ENCODE data around the gene HPD. TPM values are rescaled to one million over a fixed set of nuclear protein-coding genes. Genes with fewer than 3 reads are reported as not detected.

The HPD gene
- total and polyA plus RNA-seq, 12 donors, result 1.6 to 13.0 (median 4.0) TPM

- H3K9me3 ChIP-seq (replicated peaks in 1 of 3), result no peaks in the 10 kb centered on the region
- DNase-seq, result no peak
- H3K4me1 ChIP-seq (replicated peaks in 1 of 2), result no peaks in the 10 kb centered on the region
- H3K36me3 ChIP-seq (replicated peaks in 1 of 2), result peaks cover 0 to 64% of the 10 kb centered on the region in 2 donors
- H3K27me3 ChIP-seq, result no peaks in the 10 kb centered on the region
- WGBS, 4 donors, result 88 to 93% (median 90%) methylated on average over 7 to 23 of the region's 23 CpGs
- intact Hi-C loops (cut with DNase I), result no loop called here
- no peak for TF ChIP-seq CTCF (IDR thresholded peaks at IDR 0.05)
- TF ChIP-seq POLR2A (IDR thresholded peaks at IDR 0.05), result no peak
- no peak overlapping the region for H3K27ac ChIP-seq
- H3K4me3 ChIP-seq, result no peak overlapping the region
Measured at GRCh38 chr12:121830134-121830533, 28.5 kb downstream of the HPD start.

- no peaks in the 10 kb centered on the region for H3K9me3 ChIP-seq (replicated peaks in 1 of 3)
- TF ChIP-seq POLR2A (IDR thresholded peaks at IDR 0.05) (no peak), CTCF (IDR thresholded peaks at IDR 0.05) (no peak)
- H3K36me3 ChIP-seq (replicated peaks in 1 of 2), result peaks cover 0 to 65% of the 10 kb centered on the region in 2 donors
- peak in 1 of 7 donors; percentile 54 for DNase-seq
- intact Hi-C loops (cut with DNase I), result no loop called here
- H3K27ac ChIP-seq, result peak overlapping the region in 1 of 5 donors; percentile 17
- H3K4me3 ChIP-seq, result no peak overlapping the region
- H3K4me1 ChIP-seq (replicated peaks in 1 of 2), result no peaks in the 10 kb centered on the region
- 82 to 85% (median 83%) methylated on average over 4 to 7 of the region's 7 CpGs for WGBS, 4 donors
- H3K27me3 ChIP-seq, result no peaks in the 10 kb centered on the region
Measured at GRCh38 chr12:121829250-121829918, 29.3 kb downstream of the HPD start.

GRCh38 chr12:121828826-121829225 lies 29.8 kb downstream of the HPD start:
- TF ChIP-seq CTCF (IDR thresholded peaks at IDR 0.05) (no peak), POLR2A (IDR thresholded peaks at IDR 0.05) (no peak)
- intact Hi-C loops (cut with DNase I), result no loop called here

GRCh38 chr12:121828306-121828705 lies 30.4 kb downstream of the HPD start:
- TF ChIP-seq POLR2A (IDR thresholded peaks at IDR 0.05), result no peak
- TF ChIP-seq CTCF (IDR thresholded peaks at IDR 0.05), result no peak
- Histone ChIP-seq H3K27me3 (no peaks in the 10 kb centered on the region), H3K27ac (peak overlapping the region in 1 of 5 donors; percentile 34), H3K4me1 (replicated peaks in 1 of 2) (no peaks in the 10 kb centered on the region), H3K36me3 (replicated peaks in 1 of 2) (peaks cover 0 to 76% of the 10 kb centered on the region in 2 donors), H3K9me3 (replicated peaks in 1 of 3) (no peaks in the 10 kb centered on the region), H3K4me3 (no peak overlapping the region)
- intact Hi-C loops (cut with DNase I), result no loop called here
- WGBS, 4 donors, result 88 to 97% (median 93%) methylated on average over 8 of the region's 8 CpGs
- peak in 1 of 7 donors; percentile 81 for DNase-seq

More at GRCh38 chr12:121828826-121829225, 29.8 kb downstream of the HPD start:
- WGBS, 4 donors, result 74 to 85% (median 82%) methylated on average over 9 of the region's 9 CpGs
- DNase-seq, result no peak
- Histone ChIP-seq H3K36me3 (replicated peaks in 1 of 2) (peaks cover 0 to 71% of the 10 kb centered on the region in 2 donors), H3K4me1 (replicated peaks in 1 of 2) (no peaks in the 10 kb centered on the region), H3K27ac (peak overlapping the region in 1 of 5 donors; percentile 34), H3K27me3 (no peaks in the 10 kb centered on the region), H3K9me3 (replicated peaks in 1 of 3) (no peaks in the 10 kb centered on the region), H3K4me3 (no peak overlapping the region)

Data from adrenal gland (tissue), 12 donors.